GM12875 (cell line): ENCODE data around the gene CNTNAP2.

Experiments used
- H3K4me3 ChIP-seq: one replicate; pipeline ENCODE4 v1.5.1; 2011; ENCODE audit warnings: low read depth, low read length, control low read depth
- TF ChIP-seq, protein P1 (sequence below): IDR thresholded peaks from 2 replicates; pipeline ENCODE4 v1.5.1; 2011; ENCODE audit warnings: low read depth, mild to moderate bottlenecking, control low read depth, inconsistent platforms, low read length, moderate library complexity, borderline replicate concordance; ENCODE audit not compliant: insufficient read depth

The CNTNAP2 gene

DNA sequence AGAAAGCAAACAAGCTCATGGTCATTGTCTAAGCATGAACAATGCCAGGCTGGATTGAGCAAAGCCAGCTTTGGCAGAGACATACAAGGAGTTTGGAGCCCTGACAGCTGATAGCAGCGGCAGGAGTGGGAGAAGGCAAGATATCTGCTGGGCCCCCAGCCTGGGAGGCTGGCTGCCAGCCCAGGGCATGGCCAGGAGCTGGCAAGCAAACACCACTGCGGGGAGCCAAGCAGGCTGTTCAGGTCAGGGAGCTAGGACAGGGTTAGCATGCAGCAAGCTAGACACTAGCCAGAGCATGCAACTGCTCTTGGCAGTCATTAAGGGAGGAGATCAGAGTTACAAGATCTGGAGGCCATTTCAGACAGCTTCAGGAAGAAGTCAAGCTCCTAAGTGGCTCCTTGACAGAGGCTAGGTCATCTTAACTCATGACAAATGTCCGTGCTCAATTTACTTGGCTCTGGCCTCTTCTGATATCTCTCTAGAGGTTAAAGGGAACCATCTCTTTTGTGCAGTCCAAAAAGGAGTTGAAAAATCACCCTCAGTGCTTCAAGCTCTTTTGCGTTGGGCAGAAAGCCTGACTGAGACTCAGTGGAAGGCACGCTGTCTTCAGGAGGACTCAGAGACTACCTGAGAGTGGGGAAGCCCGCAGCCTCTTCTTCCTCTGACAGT, 2037.1 kb downstream of the CNTNAP2 start:
- no peak overlapping the region for H3K4me3 ChIP-seq
- TF ChIP-seq, protein P1, sequence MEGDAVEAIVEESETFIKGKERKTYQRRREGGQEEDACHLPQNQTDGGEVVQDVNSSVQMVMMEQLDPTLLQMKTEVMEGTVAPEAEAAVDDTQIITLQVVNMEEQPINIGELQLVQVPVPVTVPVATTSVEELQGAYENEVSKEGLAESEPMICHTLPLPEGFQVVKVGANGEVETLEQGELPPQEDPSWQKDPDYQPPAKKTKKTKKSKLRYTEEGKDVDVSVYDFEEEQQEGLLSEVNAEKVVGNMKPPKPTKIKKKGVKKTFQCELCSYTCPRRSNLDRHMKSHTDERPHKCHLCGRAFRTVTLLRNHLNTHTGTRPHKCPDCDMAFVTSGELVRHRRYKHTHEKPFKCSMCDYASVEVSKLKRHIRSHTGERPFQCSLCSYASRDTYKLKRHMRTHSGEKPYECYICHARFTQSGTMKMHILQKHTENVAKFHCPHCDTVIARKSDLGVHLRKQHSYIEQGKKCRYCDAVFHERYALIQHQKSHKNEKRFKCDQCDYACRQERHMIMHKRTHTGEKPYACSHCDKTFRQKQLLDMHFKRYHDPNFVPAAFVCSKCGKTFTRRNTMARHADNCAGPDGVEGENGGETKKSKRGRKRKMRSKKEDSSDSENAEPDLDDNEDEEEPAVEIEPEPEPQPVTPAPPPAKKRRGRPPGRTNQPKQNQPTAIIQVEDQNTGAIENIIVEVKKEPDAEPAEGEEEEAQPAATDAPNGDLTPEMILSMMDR = no peak

DNA sequence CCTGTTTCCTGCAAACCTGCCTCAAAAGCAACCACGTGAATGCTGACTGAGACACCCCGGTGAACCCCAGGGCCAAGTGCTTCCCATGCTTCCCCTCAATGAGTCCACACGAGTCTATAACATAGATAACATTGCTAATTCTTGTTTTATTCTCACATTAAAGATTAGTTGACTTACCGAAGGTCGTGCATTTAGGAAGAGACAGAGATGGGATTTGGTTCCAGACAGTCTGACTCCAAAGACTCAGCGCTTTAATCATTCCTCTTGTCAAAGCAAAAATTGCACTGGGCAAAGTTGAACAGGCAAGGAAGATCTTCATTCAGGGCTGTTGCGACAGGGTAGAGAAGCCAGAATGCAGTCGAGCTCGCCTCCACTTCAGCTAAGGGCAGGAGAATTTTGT, 2038.4 kb downstream of the CNTNAP2 start:
- TF ChIP-seq, protein P1 = no peak
- no peak overlapping the region for H3K4me3 ChIP-seq

DNA sequence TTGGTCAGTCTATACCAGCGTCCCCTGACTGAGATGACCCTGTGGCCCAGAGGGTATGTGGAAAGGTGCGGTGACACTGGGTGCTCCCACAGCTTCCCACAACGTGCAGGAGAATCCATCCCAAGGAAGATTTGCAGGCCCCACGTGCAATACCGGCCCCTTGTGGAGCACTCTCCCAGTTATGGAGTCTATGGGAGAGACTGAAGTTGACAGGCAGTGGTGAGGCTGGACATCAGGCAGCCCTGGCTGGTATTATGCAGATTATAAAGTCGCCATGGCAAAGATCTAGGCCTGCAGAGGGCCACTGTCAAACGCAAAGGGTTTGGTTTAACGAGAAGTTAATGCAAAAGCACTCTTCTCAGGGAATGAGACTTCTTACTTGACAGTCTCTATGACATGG, 2039.2 kb downstream of the CNTNAP2 start:
- H3K4me3 ChIP-seq = no peak overlapping the region
- TF ChIP-seq, protein P1 = no peak

DNA sequence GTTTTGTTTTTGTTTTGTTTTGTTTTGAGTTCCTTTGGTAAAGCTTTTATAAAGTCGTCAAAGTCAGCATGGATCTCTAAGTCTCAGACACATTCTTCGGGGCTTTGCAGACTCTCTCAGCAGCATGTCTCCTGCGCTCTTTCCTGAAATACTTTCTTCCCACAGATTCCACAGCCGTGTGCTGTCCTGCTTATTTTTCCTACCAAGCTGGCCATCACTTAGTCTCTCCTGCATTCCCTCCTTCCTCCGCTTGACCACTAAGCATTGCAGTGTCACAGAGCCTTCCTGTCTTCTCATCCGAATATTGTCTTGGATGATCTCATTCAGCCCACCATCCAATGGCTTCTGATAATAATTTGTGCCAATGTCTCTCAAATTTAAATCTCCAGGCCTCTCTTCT, 2039.6 kb downstream of the CNTNAP2 start:
- TF ChIP-seq, protein P1 = no peak
- H3K4me3 ChIP-seq = no peak overlapping the region

DNA sequence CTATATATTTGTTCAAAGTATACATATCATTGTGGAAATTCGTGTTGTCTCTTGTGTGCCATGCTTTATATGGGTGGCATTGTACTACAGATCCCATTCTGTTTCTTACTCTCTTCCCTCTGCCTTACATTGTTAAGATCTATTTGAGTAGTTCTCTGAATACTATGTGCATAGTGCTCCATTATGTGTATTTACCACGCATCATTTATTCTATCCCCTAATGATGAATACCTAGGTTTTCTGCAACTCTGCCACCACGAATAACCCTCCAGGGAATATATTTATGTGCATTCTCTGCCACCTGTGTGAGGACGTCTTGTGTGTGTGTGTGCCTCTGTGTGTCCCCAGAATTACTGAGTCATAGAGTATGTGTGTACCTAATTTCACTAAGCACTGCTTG, 2042.7 kb downstream of the CNTNAP2 start:
- no peak overlapping the region for H3K4me3 ChIP-seq
- TF ChIP-seq, protein P1 = no peak

DNA sequence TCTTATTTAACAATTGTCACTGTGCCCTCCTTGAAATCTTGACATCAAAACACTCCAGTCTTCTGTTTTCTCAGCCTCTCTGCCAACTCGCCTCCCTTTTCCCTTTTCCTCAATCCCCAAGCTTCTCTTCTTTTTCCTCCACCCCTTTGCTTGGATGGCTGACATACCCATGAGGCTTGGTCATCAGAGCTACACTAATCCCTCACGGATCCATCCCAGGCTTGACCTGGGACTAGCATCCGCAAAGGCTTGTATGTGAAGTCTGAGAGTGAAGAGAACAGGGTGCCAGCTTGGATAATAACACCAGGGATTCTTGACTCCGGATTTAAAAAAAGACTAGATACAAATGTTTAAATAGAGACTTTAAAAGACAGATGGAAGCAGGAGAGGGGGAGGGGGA, 2045.2 kb downstream of the CNTNAP2 start:
- H3K4me3 ChIP-seq = no peak overlapping the region
- TF ChIP-seq, protein P1 = no peak

DNA sequence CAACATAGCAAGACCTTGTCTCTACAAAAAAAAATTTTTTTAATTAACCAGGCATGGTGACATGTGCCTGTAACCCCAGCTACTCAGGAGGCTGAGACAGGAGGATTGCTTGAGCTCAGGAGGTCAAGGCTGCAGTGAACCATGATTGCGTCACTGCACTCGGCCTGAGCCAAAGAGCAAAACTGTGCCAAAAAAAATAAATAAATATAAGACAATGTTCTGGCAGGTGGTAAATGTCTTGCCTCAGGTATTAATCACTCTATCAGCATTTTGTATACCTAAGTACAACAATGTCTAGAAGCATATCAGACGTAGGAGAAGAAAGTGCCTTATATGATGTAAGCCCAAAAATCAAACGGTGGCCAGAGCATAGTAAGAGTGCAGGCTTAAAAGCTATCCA, 2046.2 kb downstream of the CNTNAP2 start:
- TF ChIP-seq, protein P1 = no peak

More for the DNA sequence above, 2046.2 kb downstream of the CNTNAP2 start:
- no peak overlapping the region for H3K4me3 ChIP-seq
